HG03060 (cell line): ENCODE results near the gene HLA-A.
"Not testable (repeated sequence)": the region's sequence is repeated elsewhere in the genome, so short reads cannot be mapped to it uniquely, and the experiment has no call there.

Source experiments
- ATAC-seq: cut with Tn5 transposase; IDR thresholded peaks from one replicate; pipeline ENCODE4 v1.9.1; 2021; ENCODE audit warnings: low read depth, moderate number of reproducible peaks; ENCODE audit not compliant: unreplicated experiment

The HLA-A gene

GRCh38 chr6:29958046-29958445 is 15.7 kb downstream of the HLA-A start:
- no peak for ATAC-seq

GRCh38 chr6:29958921-29959320 is 16.6 kb downstream of the HLA-A start:
- no peak for ATAC-seq

GRCh38 chr6:29959467-29959866 is 17.1 kb downstream of the HLA-A start:
- ATAC-seq: no peak

- no peak for ATAC-seq
These were observed 19.6 kb downstream of the HLA-A start for GRCh38 chr6:29961966-29962365.

GRCh38 chr6:29963697-29964096 is 21.4 kb downstream of the HLA-A start:
- not testable (repeated sequence) for ATAC-seq

- ATAC-seq: no peak
These were observed 22.2 kb downstream of the HLA-A start for GRCh38 chr6:29964518-29964886.

GRCh38 chr6:29964887-29965562 is 22.7 kb downstream of the HLA-A start:
- peak; percentile 83 for ATAC-seq

GRCh38 chr6:29965563-29965872 is 23.2 kb downstream of the HLA-A start:
- no peak for ATAC-seq

- ATAC-seq: no peak
These were observed 23.7 kb downstream of the HLA-A start for GRCh38 chr6:29965873-29966601.

- ATAC-seq: no peak
These were observed 25.2 kb downstream of the HLA-A start for GRCh38 chr6:29967379-29968010.

GRCh38 chr6:29968130-29968529 is 25.8 kb downstream of the HLA-A start:
- no peak for ATAC-seq

- ATAC-seq: no peak
These were observed 26.6 kb downstream of the HLA-A start for GRCh38 chr6:29968905-29969304.

- no peak for ATAC-seq
These were observed 28.4 kb downstream of the HLA-A start for GRCh38 chr6:29970711-29971110.

- no peak for ATAC-seq
These were observed 32.7 kb downstream of the HLA-A start for GRCh38 chr6:29974901-29975560.

GRCh38 chr6:29975561-29975907 is 33.2 kb downstream of the HLA-A start:
- ATAC-seq: no peak

- no peak for ATAC-seq
These were observed 33.9 kb downstream of the HLA-A start for GRCh38 chr6:29976253-29976587.

- ATAC-seq: no peak
These were observed 34.5 kb downstream of the HLA-A start for GRCh38 chr6:29976588-29977424.

- no peak for ATAC-seq
These were observed 35.0 kb downstream of the HLA-A start for GRCh38 chr6:29977425-29977727.

- ATAC-seq: not testable (repeated sequence)
These were observed 37.7 kb downstream of the HLA-A start for GRCh38 chr6:29980013-29980412.

GRCh38 chr6:29980511-29980910 is 38.2 kb downstream of the HLA-A start:
- ATAC-seq: no peak

- no peak for ATAC-seq
These were observed 39.0 kb downstream of the HLA-A start for GRCh38 chr6:29981211-29981812.
